Stimulated activated CD4-positive, alpha-beta T cell treated with anti-CD3 and anti-CD28 coated beads, Interleukin-4, amount 100 ng/mL, for 1 hour (primary cell): ENCODE results near the gene NUAK1.
"Not testable (repeated sequence)": the region's sequence is repeated elsewhere in the genome, so short reads cannot be mapped to it uniquely, and the experiment has no call there.

Experiments used
- DNase-seq: peaks from one replicate; pipeline ENCODE4 v3.0.0-alpha.2; 2020

Gene NUAK1

DNA sequence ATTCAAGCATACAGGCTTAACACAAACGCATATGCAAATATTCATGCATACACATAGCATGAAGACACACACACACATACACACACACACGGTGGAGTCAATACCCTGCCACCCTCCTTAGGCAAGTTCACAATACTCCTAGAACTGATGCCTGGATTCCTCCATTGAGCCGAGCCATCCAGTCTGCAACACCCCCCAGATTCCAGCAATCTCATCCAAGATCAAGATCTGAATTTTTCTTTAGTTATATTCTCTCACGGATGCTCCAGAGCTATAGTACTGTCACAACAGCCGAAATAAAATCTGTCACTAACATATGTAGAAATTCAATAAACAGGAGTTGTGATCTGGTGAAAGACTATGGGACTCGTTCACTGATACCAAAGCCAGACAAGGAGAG lies 110.8 kb downstream of the NUAK1 start:
- DNase-seq: no peak

DNA sequence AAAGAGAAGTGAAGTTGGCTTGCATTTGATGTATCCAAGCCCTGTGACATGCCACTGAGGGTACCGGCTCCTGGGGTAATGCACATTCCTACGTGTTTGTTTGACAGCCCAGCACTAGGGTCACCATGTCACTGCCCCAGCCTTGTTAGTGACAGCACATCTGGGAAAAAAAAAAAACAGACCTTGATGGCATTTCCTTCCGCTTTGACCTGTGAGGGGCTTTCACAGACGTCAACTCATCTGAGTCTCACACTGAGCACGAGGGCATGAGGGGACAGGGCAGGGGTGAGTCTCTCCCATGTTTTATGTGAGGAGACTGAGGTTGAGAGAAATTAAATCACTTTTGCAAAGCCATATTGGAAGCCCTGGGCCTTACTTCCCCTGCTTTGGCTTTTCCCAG lies 111.5 kb downstream of the NUAK1 start:
- no peak for DNase-seq

DNA sequence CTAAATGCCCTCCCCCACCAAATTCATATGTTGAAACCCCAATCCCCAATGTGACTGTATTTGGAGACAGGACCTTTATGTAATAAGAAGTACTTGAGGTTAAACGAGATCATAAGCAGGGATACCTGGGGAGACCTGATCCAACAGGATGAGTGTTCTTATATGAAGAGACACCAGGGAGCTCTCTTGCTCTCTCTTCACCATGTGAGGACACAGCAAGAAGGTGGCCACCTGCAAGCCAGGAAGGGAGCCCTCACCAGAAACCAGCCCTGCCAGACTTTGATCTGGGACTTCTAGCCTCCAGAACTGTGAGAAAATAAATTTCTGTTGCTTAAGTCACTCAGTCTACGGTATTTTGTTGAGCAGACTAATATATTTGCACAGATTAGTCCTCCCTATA lies 113.6 kb downstream of the NUAK1 start:
- DNase-seq: no peak

DNA sequence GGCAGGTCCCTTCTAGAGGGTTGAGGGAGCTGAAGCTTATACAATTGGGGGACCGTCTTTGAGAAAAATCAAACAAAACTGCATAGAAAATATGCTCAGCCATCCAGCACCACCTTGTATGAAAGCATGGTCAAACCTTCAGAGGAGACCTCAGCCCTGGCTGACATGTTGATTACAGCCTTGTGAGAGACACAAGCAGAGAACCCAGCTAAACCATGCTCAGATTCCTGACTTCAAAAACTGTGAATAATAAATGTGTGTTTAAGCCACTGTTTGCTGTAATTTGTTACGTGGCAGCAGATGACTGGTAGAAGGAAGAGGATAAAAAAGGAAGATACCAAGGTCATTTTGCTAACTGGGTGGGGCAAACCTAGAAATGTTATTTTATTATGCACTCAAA lies 115.7 kb downstream of the NUAK1 start:
- DNase-seq: no peak

DNA sequence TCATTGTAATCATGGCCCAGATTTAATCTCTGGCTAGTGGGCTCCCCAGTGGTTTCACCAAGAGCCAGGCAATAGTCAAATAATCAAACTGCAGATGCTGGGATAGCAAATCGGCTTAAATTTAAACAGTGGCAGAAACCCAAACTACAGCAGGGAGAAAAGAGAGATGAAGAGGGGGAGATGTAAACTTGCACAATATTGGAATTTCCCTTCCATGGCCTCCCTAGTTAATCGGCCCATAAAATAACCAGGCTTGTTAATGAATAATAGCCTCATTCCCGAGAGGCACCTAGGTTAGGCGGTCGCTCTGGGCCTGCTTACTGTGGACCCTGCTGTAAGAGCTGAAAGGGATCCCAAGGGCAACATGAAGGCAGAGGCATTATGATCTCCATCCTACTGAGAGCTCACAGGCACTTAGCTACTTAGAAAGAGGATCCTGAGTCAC lies 116.2 kb downstream of the NUAK1 start:
- DNase-seq: no peak

DNA sequence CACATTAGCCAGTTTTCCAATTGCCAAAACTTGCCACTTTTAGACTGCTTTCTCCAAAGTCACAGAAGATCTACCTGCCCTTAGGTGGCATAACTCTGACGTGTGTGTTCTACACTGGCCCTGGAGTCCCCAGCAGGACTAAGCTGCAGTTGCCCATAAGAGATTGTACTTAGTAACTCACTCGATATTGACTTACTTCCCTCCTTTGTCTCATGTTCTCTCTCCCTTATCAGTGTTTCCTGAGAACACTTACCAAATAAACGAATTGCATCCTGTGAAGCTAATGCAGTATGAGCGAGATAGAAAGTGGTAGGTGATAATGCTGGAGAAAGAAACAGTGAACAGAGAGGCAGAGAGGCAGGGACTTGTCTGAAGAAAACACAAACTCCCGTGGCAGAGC lies 117.2 kb downstream of the NUAK1 start:
- no peak for DNase-seq

DNA sequence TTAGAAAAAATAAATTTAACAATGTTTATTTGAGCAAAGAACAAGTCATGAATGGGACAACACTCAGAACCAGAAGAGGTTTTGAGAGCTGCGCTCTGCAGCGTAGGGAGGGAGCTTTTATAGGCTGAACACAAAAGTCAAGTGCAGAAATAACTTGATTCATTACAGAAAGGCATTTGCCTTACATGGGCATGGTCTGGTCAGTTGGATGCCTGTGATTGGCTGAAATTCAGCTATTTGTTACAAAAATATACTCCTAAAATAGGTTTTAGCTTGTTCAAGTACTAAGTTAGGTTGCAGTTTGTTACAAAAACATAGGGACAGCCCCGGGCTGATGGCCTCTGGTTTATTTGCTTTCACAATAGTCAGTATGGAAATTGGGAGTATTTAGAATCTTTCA lies 118.0 kb downstream of the NUAK1 start:
- DNase-seq: no peak

DNA sequence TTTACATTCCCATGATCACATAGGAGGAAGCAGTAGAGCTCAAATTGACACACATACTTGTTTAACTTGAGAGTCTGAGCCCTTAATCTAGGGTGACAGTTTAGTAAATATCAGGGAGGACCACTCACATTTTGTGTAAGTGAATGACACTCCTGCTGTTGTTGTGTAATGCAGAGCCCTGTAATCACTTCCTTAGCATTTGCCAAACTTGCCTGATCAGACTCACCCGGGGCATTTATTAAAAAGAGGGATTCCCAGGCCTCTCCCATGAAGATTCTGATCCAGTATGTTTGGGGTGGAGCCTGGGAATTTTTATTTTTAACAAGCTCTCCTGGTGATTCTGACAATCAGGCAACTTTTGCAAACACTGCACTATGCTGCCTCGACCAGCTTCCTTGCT lies 119.6 kb downstream of the NUAK1 start:
- no peak for DNase-seq

DNA sequence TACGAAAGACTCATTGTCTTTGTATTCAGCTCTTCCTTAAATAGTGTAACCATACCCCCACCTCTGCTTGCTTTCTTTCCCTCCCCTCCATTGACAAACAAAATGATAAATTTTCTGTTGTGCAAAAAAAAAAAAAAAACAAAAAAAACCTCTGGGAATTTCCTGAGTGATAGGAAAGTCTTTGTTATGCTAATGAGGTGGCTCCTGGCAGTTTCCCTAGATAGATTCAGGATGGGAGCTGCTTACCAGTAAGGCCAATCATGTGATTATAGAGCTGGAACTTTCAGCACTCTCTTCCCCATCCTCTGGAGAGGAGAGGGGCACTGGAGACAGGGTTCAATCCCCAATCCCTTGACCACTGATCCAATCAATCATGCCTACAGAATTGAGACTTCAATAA lies 120.5 kb downstream of the NUAK1 start:
- DNase-seq: no peak

DNA sequence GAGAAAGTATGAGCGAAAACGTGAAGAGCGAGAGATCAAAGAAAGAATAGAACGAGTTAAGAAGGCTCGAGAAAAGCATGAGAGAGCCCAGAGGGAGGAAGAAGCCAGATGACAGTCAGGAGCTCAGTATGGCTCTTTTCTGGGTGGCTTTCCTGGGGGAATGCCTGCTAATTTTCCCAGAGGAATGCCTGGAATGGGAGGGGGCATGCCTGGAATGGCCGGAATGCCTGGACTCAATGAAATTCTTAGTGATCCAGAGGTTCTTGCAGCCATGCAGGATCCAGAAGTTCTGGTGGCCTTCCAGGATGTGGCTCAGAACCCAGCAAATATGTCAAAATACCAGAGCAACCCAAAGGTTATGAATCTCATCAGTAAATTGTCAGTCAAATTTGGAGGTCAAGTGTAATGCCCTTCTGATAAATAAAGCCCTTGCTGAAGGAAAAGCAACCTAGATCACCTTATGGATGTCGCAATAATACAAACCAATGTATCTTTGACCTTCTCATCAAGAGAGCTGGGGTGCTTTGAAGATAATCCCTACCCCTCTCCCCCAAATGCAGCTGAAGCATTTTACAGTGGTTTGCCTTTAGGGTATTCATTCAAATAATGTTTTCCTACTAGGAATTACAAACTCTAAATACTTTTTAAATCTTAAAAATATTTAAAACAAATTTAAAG lies 122.0 kb downstream of the NUAK1 start:
- not testable (repeated sequence) for DNase-seq

DNA sequence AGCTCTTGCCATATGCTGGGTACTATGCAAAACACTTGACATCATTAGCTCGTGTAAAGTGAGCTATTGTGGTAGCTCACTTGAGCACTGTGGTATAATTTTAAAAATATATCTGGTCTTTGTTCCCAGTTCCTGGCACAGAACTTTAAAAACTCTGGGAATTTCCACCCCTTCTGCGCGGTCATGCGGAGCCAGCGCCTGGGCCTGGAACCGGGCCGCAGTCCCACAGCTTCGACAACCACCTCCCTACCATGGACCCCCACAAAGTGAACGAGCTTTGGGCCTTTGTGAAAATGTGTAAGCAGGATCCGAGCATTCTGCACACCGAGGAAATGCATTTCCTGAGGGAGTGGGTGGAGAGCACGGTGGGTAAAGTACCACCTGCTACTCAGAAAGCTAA lies 123.1 kb downstream of the NUAK1 start:
- no peak for DNase-seq

DNA sequence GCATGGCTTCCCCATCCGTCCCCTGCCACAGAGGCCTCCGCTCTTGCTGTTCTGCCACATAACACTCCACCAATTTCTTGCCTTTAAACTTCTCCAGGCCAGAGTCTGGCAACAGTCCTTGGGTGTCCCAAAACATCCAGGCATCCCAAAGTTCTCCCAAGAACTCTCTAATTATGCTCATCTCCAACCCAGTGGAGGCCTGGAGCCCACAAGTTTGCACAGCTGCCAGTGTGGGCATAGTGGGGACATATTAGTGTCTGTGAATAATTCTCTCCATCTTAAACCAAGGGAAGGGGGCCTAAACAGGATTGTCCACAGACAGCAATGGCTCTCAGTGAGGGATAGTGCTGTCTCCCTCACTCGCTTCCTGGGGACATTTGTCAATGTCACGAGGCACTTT lies 124.8 kb downstream of the NUAK1 start:
- no peak for DNase-seq
